Natural killer cell treated with Interleukin-12 subunit alpha and Interleukin-12 subunit beta and Interleukin-15 and Interleukin-18, amount 100 ng/mL, for 72 hours (primary cell): ENCODE results near the gene SUCLG2. TPM values are rescaled to one million over a fixed set of nuclear protein-coding genes. Genes with fewer than 3 reads are reported as not detected.

ENCODE experiments used
- ATAC-seq, 2 donors: fragments of 150-1000 bp; cut with Tn5 transposase in 1 of 2; sonication (Bioruptor Pico), chemical (Tn5 transposase) in 1 of 2; 2 replicates each; pipeline ENCODE4 v1.10.0; 2021
- DNase-seq: peaks from one replicate; pipeline ENCODE4 v3.0.0; 2022; ENCODE audit warnings: low spot score
- H3K27ac Mint-ChIP-seq, 2 donors: 1 replicate in 1 of 2; 2 replicates in 1 of 2; pipeline ENCODE4 v1.8.0; 2022; ENCODE audit warnings: mixed read lengths in 2 of 2, mild to moderate bottlenecking in 1 of 2, moderate library complexity in 1 of 2
- H3K27me3 Mint-ChIP-seq, 2 donors: 1 replicate in 1 of 2; 2 replicates in 1 of 2; pipeline ENCODE4 v1.8.0; 2022; ENCODE audit warnings: mixed read lengths in 2 of 2
- H3K36me3 Mint-ChIP-seq: one replicate; pipeline ENCODE4 v1.8.0; 2022; ENCODE audit warnings: mixed read lengths
- H3K4me1 Mint-ChIP-seq, 2 donors: 1 replicate in 1 of 2; 2 replicates in 1 of 2; pipeline ENCODE4 v1.8.0; 2022; ENCODE audit warnings: low read depth in 2 of 2, mixed read lengths in 2 of 2, mild to moderate bottlenecking in 1 of 2
- H3K4me3 Mint-ChIP-seq: one replicate; pipeline ENCODE4 v1.8.0; 2022; ENCODE audit warnings: mixed read lengths
- H3K9me3 Mint-ChIP-seq: 2 replicates; pipeline ENCODE4 v1.8.0; 2022; ENCODE audit warnings: mixed read lengths
- total RNA-seq, 2 donors: library from RNA; stranded (reverse); gene quantifications; one replicate each; pipeline ENCODE4 v1.2.3, GENCODE V29; 2022

The SUCLG2 gene
- total RNA-seq, 2 donors from 2014 or later = 18.9 to 28.2 TPM

DNA sequence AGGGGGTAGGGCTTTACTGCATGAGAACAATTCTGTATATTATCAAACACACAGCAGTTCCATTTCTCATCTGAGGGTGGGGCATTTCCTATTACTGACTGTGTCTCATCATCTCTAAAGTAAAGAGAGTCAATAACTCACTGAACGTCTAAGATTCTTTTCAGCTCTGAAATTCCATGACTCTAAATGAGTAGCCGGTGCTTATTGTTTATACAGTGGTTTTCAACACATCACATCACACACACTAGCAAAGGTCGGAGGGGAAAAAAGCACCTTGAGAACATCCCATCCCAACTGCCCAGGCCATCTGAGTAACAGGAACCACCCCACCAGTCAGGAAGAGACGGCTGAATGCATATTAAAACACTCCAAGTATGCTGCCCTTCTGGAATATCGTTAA, 196.0 kb downstream of the SUCLG2 start:
- no peaks in the 10 kb centered on the region for H3K27me3 Mint-ChIP-seq
- no peaks in the 10 kb centered on the region for H3K9me3 Mint-ChIP-seq
- DNase-seq (no peak), ATAC-seq (no peak)
- H3K27ac Mint-ChIP-seq = no peak overlapping the region
- H3K36me3 Mint-ChIP-seq = no peaks in the 10 kb centered on the region
- peaks cover 0 to 6% of the 10 kb centered on the region in 2 donors for H3K4me1 Mint-ChIP-seq
- no peak overlapping the region for H3K4me3 Mint-ChIP-seq

DNA sequence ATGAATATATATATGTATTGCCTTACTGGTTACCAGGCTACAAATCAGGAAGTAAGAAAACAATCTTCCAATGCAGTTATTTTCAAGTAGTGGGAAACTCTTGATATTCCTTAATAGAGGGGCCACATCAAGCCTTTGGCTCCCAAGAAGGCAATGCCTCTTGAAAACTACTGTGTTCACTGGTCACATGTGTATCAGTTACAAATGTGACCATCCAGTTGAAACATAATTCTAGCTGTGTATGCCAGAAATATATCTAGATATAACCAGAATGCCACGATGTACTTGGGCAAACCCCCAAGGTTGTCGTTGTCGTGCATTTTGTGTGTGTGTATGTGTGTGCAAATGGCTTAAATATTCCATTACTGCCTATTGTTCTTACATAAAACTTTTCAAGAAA, 200.8 kb downstream of the SUCLG2 start:
- no peaks in the 10 kb centered on the region for H3K36me3 Mint-ChIP-seq
- no peak for ATAC-seq
- H3K27ac Mint-ChIP-seq = no peak overlapping the region
- no peak overlapping the region for H3K4me3 Mint-ChIP-seq
- no peaks in the 10 kb centered on the region for H3K9me3 Mint-ChIP-seq
- DNase-seq = no peak
- H3K4me1 Mint-ChIP-seq = no peaks in the 10 kb centered on the region
- no peaks in the 10 kb centered on the region for H3K27me3 Mint-ChIP-seq

DNA sequence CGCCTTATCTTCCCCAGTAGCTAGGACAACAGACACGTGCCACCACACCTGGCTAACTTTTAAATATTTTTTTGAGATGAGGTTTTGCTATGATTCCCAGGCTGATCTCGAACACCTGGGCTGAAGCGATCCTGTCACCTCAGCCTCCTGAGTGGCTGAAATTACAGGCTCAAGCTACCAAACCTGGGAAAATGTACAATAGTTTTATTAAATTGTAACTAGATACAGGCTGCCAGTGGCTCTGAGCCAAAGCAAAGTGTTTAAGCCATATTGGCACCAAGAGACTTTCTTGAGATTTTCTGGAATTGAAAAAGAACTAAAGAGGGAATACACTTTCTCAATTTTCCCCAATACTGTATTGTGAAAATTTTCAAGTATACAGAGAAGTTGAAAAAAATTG, 204.3 kb downstream of the SUCLG2 start:
- no peak overlapping the region for H3K27ac Mint-ChIP-seq
- H3K36me3 Mint-ChIP-seq = no peaks in the 10 kb centered on the region
- no peak overlapping the region for H3K4me3 Mint-ChIP-seq
- no peaks in the 10 kb centered on the region for H3K27me3 Mint-ChIP-seq
- DNase-seq (no peak), ATAC-seq (no peak)
- no peaks in the 10 kb centered on the region for H3K4me1 Mint-ChIP-seq
- H3K9me3 Mint-ChIP-seq = no peaks in the 10 kb centered on the region

DNA sequence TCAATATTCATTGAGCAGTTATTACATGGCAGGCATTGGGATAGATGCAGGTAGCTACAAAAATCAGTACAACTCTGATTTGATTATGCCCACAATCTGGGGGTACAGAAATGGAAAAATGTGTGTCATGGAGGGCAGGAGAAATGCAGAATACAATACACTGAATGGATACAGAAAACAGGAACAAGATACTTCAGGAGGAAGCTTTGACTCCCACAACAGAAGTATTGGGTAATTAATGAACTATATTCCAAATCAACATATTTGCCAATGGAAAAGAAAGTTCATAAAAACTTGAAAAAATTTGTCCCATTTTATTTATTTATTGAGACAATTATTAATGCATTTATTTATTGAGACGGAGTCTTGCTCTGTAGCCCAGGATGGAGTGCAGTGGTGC, 207.0 kb downstream of the SUCLG2 start:
- Mint-ChIP-seq H3K27ac (no peak overlapping the region), H3K27me3 (no peaks in the 10 kb centered on the region), H3K4me3 (no peak overlapping the region), H3K4me1 (no peaks in the 10 kb centered on the region), H3K9me3 (no peaks in the 10 kb centered on the region), H3K36me3 (peaks cover 6% of the 10 kb centered on the region)
- DNase-seq (no peak), ATAC-seq (no peak)

DNA sequence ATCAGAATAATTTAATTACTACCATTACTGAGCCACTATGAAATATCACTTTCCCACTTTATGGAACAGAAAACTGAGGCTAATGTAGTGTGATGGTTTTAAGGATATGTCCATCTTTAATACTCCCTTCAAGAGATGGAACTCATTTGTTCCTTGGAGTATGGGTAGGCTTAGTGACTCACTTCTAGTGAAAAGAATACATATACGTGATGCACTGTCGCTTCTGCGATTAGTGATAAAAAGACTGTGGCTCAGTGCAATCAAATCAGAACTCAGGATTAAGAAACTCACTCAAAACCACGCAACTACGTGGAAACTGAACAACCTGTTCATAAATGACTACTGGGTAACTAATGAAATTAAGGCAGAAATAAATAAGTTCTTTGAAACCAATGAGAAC, 216.6 kb downstream of the SUCLG2 start:
- Mint-ChIP-seq H3K36me3 (peaks cover 10% of the 10 kb centered on the region), H3K27ac (no peak overlapping the region), H3K4me3 (no peak overlapping the region), H3K27me3 (no peaks in the 10 kb centered on the region), H3K9me3 (no peaks in the 10 kb centered on the region), H3K4me1 (peaks cover 11 to 14% of the 10 kb centered on the region in 2 donors)
- no peak for ATAC-seq
- no peak for DNase-seq

DNA sequence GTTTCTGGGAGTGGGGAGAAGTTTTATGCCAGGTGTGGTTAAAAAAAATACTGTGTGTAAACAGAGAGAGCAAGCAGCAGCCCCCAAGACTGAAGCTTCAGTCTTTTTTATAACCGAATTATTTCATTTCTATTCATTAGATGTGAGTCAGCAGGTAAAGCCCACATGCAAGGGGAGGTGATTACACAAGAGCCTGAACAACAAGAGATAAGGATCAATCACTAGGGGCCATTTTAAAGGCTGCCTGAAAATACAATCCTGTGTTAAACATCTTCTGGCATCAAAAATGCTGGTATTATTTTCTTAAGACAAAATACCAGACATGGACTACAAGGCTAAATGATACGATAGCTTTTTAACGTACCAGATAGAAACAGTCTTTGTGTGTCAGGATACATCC, 217.3 kb downstream of the SUCLG2 start:
- no peak overlapping the region for H3K4me3 Mint-ChIP-seq
- DNase-seq = no peak
- no peaks in the 10 kb centered on the region for H3K9me3 Mint-ChIP-seq
- no peak overlapping the region for H3K27ac Mint-ChIP-seq
- peaks cover 11% of the 10 kb centered on the region for H3K36me3 Mint-ChIP-seq
- ATAC-seq = no peak
- H3K27me3 Mint-ChIP-seq = no peaks in the 10 kb centered on the region
- H3K4me1 Mint-ChIP-seq = peaks cover 11 to 14% of the 10 kb centered on the region in 2 donors

DNA sequence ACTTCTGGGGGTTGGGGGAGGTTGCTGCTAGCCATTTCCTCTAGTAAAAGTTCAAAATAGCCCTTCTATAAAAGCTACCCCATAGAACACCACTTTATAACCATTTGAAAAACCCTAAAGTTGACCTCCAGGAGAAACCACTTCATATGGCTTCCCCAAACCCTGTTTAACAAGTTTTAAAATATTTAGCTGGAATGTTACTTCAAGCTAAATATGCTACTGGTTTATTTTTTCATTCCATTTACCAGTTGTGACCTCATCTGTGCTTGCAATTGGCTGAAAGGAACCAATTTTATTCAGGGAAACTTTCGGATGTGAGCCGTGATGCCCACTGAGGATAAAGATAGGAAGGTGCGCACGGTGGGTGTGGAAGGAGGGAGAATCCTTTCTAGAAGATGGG, 221.3 kb downstream of the SUCLG2 start:
- Mint-ChIP-seq H3K27me3 (no peaks in the 10 kb centered on the region), H3K4me1 (peaks cover 27 to 29% of the 10 kb centered on the region in 2 donors), H3K9me3 (no peaks in the 10 kb centered on the region), H3K4me3 (no peak overlapping the region), H3K27ac (no peak overlapping the region), H3K36me3 (peaks cover 22% of the 10 kb centered on the region)
- ATAC-seq = no peak
- DNase-seq = no peak

DNA sequence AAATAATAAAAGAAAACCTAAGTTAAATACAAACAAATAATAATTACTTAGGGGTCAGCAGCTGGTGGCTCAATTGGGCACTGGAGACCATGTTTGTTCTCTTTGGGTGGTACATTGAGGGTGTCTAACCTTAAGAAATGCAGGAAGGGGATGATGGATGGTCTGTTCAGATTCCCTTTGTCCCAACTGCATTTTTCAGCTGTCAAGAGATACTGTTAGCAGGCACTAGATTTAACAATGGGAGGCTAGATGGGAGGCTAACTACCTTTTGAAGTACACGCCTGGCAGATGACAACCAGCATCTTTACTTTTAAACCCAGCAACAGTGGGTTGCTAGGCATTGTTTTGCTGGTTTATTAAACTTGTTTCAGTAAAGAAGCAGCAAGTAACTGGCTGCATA, 222.5 kb downstream of the SUCLG2 start:
- Mint-ChIP-seq H3K9me3 (no peaks in the 10 kb centered on the region), H3K27ac (no peak overlapping the region), H3K4me3 (no peak overlapping the region), H3K36me3 (peaks cover 22% of the 10 kb centered on the region), H3K27me3 (no peaks in the 10 kb centered on the region), H3K4me1 (peaks cover 25 to 26% of the 10 kb centered on the region in 2 donors)
- ATAC-seq (no peak), DNase-seq (no peak)

DNA sequence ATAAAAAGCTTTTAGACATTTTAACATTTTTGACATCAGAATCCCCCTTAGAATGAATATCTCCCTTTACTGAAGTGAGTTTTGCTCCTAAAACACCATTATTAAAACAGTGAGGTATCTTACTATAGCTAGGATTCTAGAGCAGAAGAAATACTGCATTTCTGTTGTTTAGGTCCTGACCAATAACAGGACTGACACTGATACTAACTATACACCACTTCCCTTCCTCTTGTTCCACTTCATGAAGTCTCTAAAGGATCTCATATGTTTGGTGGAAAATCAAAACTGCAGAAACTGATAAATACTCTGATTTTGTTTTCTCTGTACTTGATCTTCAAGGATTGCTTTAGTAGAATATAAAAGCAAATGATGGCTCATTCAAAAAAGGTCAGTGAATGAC, 230.7 kb downstream of the SUCLG2 start:
- no peaks in the 10 kb centered on the region for H3K9me3 Mint-ChIP-seq
- no peaks in the 10 kb centered on the region for H3K27me3 Mint-ChIP-seq
- ATAC-seq = no peak
- H3K4me1 Mint-ChIP-seq = peaks cover 25 to 26% of the 10 kb centered on the region in 2 donors
- DNase-seq = no peak
- peaks cover 38% of the 10 kb centered on the region for H3K36me3 Mint-ChIP-seq
- peak overlapping the region in 1 of 2 donors; percentile 36 for H3K27ac Mint-ChIP-seq
- H3K4me3 Mint-ChIP-seq = no peak overlapping the region

DNA sequence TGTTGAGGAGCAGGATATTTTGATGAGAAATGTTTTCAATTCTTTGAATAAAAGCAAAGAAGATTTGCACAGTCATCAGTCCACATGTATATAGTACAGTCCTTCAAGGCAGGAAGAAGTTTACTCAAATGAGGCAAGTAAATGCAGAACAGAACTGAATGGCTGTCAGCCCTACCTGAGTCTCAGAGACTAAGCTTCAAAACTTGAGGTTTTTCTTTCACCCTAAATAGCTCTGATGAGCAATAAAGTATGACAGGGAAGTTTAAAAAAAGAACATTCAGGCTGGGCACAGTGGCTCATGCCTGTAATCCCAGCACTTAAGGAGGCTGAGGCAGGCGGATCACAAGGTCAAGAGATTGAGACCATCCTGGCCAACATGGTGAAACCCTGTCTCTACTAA, 232.5 kb downstream of the SUCLG2 start:
- no peak overlapping the region for H3K4me3 Mint-ChIP-seq
- ATAC-seq (no peak), DNase-seq (no peak)
- peaks cover 34% of the 10 kb centered on the region for H3K36me3 Mint-ChIP-seq
- no peak overlapping the region for H3K27ac Mint-ChIP-seq
- peaks cover 18 to 19% of the 10 kb centered on the region in 2 donors for H3K4me1 Mint-ChIP-seq
- no peaks in the 10 kb centered on the region for H3K27me3 Mint-ChIP-seq
- H3K9me3 Mint-ChIP-seq = no peaks in the 10 kb centered on the region

DNA sequence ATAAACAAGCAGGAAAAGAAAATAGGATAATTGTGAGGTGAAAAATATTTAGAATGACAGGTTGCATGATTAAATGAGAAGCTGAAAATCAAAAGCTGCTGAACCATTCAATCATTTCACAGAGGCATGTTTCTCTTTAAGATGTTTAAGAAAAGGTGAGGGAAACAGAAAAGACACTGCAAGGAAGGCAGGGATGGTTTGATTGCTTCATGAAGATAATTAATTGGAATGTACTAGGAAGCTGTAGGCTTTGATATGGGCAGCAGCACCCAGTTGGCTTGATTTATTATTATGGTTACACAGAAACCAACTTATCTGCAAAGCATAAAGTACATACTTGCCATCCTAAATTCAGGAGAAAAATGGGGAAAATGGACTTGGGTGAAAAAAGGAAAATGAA, 234.6 kb downstream of the SUCLG2 start:
- H3K27me3 Mint-ChIP-seq = no peaks in the 10 kb centered on the region
- H3K4me3 Mint-ChIP-seq = no peak overlapping the region
- no peak overlapping the region for H3K27ac Mint-ChIP-seq
- peaks cover 34% of the 10 kb centered on the region for H3K36me3 Mint-ChIP-seq
- no peaks in the 10 kb centered on the region for H3K9me3 Mint-ChIP-seq
- DNase-seq (no peak), ATAC-seq (no peak)
- peaks cover 17 to 20% of the 10 kb centered on the region in 2 donors for H3K4me1 Mint-ChIP-seq

DNA sequence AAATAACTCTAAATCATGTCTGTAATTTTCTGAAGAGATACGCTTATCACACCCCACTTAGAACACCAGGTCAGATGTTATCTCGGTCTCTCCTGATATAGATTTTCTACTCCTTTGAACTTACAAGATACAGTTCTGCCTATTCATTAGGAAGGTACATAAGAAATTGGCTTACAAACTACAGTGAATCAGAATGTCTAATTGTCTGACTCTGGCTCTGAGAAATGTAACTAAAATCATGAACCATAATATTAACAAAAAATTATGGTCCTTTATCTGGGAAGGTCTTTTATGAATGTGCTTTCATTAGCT, 235.2 kb downstream of the SUCLG2 start:
- H3K36me3 Mint-ChIP-seq = peaks cover 34% of the 10 kb centered on the region
- H3K4me3 Mint-ChIP-seq = no peak overlapping the region
- peaks cover 11 to 14% of the 10 kb centered on the region in 2 donors for H3K4me1 Mint-ChIP-seq
- H3K9me3 Mint-ChIP-seq = no peaks in the 10 kb centered on the region
- no peaks in the 10 kb centered on the region for H3K27me3 Mint-ChIP-seq
- ATAC-seq (no peak), DNase-seq (no peak)
- no peak overlapping the region for H3K27ac Mint-ChIP-seq

DNA sequence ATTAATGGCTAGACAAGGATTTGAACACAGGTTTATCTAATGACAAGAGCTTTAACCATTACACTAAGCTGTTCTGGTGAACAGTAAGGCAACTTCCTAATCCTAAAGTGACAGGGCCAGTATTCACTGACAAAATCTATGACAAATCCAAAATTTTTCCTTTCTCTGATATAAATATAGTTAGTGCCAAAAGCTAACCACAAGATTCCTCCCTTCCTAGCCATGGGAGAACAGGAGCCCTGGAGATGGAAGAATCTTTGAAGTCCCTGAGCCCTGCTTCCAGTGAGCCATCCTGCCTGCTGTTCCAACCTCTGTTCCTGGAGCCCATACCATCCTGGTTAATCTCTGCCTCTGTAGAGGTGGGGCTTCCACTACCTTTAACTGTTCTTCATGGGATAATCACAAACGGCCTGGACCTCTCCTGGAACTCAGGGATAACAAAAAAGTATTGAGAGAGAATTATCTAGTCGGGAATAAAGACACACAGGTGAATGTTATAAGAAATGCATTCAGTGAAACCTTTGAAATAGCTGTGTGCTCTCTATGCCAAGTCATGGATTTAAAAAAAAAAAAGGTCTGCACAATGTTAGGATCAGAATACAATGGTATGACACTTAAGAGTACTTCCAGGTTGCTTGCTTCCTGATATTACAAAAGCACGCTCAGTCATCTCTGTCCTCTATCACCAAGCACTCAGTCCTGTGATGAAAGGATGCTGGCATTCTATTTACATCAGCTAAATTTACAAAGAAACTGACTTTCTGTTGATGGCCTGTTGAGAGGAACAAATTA, 235.8 kb downstream of the SUCLG2 start:
- ATAC-seq (no peak), DNase-seq (no peak)
- Mint-ChIP-seq H3K27me3 (no peaks in the 10 kb centered on the region), H3K4me3 (no peak overlapping the region), H3K4me1 (peaks cover 5 to 9% of the 10 kb centered on the region in 2 donors), H3K27ac (no peak overlapping the region), H3K9me3 (no peaks in the 10 kb centered on the region), H3K36me3 (peaks cover 34% of the 10 kb centered on the region)

DNA sequence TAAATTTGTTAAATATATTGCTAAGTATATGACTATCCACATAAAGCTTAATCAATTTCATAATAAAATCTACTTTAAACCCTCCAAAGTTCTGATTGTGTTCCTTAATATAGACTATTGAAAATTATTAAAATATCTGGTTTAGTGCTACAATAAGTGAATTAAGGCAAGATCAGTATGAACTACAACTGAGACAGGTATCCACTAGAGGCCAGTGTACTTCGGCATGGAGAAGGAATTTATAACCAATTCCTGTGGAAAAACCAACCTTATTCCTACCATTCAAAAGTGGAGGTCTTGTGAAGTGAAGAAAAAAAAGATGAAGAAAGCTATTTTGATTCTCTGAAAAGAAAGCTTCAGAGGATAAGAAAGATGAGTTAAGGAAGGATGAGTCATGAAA, 237.7 kb downstream of the SUCLG2 start:
- H3K4me3 Mint-ChIP-seq = no peak overlapping the region
- H3K4me1 Mint-ChIP-seq = peaks cover 0 to 11% of the 10 kb centered on the region in 2 donors
- peaks cover 28% of the 10 kb centered on the region for H3K36me3 Mint-ChIP-seq
- ATAC-seq (no peak), DNase-seq (no peak)
- no peaks in the 10 kb centered on the region for H3K27me3 Mint-ChIP-seq
- no peak overlapping the region for H3K27ac Mint-ChIP-seq
- H3K9me3 Mint-ChIP-seq = no peaks in the 10 kb centered on the region

DNA sequence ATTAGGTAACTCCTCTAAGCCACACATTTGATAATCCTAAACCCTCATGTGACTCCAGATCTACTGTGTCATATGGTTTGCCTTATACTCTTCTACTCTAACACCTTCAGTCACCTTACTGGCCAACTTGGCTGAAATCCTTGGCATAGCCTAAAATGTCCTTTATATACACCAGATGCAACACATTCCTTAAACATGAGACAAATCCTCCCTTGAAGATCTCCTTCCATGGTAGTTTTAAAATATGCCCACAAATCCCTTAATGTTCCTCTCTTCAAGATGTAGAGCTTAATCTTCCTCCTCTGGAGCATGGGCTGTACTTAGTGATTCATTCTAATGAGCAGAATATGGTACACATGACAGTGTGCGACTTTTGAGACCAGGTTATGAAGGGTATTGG, 238.9 kb downstream of the SUCLG2 start:
- H3K9me3 Mint-ChIP-seq = no peaks in the 10 kb centered on the region
- H3K4me1 Mint-ChIP-seq = peaks cover 7 to 18% of the 10 kb centered on the region in 2 donors
- H3K4me3 Mint-ChIP-seq = no peak overlapping the region
- H3K36me3 Mint-ChIP-seq = peaks cover 19% of the 10 kb centered on the region
- no peak overlapping the region for H3K27ac Mint-ChIP-seq
- H3K27me3 Mint-ChIP-seq = no peaks in the 10 kb centered on the region
- DNase-seq = no peak
- no peak for ATAC-seq
